Measurements from ENCODE around the gene SH3PXD2A.

Gene SH3PXD2A, protein sequence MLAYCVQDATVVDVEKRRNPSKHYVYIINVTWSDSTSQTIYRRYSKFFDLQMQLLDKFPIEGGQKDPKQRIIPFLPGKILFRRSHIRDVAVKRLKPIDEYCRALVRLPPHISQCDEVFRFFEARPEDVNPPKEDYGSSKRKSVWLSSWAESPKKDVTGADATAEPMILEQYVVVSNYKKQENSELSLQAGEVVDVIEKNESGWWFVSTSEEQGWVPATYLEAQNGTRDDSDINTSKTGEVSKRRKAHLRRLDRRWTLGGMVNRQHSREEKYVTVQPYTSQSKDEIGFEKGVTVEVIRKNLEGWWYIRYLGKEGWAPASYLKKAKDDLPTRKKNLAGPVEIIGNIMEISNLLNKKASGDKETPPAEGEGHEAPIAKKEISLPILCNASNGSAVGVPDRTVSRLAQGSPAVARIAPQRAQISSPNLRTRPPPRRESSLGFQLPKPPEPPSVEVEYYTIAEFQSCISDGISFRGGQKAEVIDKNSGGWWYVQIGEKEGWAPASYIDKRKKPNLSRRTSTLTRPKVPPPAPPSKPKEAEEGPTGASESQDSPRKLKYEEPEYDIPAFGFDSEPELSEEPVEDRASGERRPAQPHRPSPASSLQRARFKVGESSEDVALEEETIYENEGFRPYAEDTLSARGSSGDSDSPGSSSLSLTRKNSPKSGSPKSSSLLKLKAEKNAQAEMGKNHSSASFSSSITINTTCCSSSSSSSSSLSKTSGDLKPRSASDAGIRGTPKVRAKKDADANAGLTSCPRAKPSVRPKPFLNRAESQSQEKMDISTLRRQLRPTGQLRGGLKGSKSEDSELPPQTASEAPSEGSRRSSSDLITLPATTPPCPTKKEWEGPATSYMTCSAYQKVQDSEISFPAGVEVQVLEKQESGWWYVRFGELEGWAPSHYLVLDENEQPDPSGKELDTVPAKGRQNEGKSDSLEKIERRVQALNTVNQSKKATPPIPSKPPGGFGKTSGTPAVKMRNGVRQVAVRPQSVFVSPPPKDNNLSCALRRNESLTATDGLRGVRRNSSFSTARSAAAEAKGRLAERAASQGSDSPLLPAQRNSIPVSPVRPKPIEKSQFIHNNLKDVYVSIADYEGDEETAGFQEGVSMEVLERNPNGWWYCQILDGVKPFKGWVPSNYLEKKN

DNA sequence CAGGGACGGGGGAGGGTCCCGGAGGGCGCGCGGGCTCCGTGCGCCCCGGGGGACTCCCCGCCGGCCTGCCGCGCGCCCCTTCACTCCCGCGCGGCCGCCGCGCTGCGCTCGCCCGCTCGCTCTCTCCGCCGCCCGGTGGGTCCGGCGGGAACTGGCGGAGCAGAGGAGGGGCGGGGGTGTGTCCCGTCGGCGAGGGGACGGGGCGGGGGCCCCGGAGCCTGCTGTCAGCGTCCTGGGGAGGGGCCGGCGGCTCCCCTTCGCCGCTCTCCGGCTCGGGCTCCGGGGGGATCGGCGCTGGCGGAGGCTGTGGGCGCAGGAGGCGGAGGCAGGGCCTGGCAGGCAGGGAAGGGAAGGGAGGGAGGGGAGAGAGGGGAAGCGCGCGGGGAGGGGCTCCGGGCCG, at the start of gene SH3PXD2A:
Gene SH3PXD2A (minus strand): TSS at position 153 of the 400 bp plus-strand sequence. CDS start 310 bp downstream, outside the sequence.
- DNase-seq, result peak; percentile 32

DNA sequence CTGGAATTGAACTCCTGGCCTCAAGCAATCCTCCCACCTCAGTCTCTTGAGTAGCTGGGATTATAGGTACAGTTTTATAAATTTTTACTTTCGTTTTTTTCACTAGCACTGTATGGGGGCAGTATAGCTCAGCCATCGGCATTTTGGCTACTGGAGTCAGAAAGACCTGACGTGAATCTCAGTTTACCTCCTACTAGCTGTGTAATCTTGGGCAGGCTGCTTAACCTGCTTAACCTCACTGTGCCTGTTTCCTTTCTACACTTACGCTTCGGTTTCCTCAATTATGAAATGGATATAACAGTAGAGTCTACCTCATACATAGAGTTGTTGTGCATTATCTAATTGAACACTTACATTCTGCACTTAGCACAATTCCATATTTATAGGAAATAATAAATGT, 45.9 kb upstream of the SH3PXD2A start:
- DNase-seq, result no peak

DNA sequence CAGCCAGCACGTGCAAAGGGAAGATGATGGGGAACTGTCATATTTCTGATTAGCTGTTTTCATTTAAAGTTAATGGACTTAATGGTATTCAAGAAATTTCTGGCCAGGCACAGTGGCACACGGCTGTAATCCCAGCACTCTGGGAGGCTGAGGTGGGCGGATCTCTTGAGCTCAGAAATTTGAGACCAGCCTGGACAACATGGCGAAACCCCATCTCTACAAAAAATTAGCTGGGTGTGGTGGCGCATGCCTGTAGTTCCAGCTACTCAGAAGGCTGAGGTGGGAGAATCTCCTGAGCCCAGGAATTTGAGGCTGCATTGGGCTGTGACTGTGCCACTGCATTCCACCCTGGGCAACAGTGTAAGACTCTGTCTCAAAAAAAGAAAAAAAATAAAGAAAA, 43.9 kb upstream of the SH3PXD2A start:
- DNase-seq, result no peak

DNA sequence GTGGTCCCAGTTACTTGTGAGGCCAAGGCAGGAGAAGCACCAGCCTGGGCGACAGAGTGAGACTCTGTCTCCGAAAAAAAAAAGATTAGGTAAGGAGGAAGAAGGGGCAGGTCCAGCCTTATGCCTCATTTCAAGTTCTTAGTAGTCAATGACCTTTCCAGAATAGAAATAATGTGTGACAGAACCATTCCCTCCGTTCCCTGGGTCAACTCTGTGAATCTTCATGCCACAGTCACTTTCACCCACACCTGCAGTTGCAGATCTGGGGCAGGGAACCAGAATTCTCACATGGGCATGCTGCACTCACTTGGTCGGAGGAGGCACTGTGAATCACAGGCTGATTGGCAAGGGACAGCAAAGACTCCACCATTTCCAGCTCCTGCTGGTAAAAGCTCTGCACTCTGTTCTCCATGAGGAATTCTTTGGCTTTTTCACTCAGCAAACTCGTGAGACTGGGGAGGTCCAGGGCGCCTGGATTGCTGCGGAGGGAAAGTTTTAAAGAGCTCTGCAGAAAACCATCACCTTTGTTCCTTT, 41.9 kb upstream of the SH3PXD2A start:
- no peak for DNase-seq

DNA sequence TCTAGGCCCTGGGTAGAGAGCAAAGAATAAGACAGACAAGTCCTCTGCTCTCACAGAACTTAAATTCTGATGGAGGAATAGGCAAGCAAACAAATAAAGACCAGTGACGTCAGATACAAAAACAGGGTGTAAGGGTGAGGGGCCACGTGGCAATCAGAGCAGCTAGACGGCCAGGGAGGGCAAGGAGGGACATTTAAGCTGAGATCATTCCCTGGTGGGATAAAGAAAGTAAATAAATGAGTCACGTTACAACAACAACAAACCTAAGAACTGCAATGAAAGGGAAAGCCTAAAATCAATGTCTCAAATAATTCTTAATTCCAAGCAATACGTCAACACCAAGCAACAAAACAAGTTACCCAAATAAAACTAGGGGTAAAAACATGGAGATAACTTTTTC, 40.8 kb upstream of the SH3PXD2A start:
- DNase-seq, result no peak

DNA sequence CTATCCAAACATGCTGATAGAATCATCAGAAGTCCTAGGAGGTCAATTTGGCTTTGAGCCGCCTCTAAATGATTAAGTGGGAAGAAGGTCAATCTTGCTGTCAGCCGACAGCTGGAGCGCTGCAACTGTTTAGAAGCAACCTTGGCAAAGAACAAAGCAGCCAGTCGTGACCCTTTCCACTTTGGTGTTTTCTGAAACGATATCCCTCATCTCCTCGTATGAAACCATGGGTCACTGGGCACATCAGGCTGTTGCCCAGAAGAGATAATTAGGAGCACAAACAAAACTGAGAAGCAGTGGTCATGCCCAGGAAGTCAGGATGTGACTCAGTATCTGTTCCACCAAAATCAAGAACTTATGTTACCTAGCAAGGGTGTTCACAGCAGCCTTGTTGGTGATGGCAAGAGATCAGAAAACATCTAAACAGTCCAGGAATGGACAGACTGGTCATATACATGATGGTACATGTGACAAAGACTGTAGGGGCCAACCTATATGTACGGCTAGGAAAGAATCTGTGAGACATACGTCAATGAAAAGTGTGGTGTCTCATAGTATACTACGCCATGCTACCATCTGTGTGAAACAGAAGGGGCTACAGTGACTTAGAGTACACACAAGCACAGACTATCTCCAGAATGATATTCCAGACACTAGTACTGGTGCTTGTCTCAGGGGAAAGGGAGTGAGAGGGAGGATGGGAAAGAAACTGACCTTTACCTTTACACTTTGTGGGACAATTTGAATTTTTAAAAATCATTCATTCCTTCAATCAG, 40.2 kb upstream of the SH3PXD2A start:
- DNase-seq, result no peak

DNA sequence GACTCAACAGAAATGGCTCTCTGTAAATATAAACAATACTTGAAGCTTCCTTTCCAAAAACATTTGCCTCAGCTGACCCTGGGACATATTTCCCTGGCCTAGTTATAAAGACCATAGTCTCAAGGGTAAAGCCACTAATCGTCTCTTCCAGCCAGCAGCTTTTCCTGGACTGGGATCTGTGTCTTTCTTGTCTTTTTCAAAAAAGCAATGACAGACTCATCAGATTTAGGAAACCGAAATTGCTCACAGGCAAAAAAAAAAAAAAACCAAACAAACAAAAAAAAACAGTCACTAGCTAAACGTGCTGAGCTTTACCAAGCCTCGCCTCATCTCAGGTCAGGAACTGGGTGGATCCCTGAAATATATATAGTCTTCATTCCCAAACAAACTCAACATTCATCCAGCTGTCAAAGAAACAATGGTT, 39.1 kb upstream of the SH3PXD2A start:
- no peak for DNase-seq

DNA sequence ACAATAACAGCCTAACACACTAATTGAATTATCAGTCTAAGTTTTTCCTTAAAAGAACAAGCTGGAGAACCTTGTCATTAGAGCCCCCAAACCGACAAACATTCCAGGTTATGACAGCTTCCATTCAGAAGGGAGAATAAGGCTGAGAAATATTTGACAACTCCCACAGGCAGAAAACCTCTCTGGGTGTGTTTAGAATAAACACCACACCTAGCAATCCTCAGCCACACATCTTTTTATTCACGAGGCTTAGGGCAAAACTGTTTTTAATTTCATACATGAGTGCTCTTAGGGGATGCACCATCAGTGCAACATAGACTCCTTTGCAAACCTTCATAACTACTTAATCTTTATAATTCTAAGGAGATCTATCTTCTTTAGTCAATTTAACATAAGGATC, 38.4 kb upstream of the SH3PXD2A start:
- DNase-seq, result no peak

DNA sequence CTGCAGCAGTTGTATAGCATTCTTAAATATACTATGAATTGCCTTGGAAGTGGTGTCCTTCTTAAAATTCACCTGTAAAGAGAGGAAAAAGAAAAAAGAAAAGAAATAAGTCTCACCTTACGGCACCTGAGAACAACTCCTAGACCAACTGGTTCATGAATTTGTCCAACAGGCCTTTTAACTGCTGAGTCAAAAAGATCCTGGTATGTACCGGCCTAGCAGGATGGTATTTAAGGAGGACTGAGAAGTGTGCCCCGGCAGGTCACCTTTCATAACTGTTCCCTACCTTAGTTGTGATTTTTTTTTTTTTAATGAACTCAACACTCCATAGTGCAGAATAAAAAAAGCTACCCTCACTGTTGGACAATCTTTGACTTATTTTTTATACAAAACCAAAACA, 36.8 kb upstream of the SH3PXD2A start:
- DNase-seq, result no peak

DNA sequence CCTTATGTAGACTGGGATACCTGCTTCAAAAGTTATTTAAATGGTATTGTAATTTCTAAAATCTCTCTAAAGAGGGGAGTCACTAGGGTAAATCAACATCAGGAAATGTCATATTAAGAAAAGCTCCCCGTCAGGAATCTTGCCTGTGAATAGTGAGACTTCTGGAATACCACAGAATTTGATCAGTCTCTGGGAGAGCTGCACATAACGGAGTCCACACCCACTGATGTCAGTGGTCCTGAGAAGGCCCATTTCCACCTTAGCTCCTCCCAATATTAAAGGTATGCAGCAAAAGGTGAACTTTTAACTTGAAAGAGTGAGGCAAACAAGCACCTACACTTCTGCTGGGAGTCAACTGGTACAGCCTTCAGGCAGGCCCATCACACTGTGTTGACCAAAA, 35.3 kb upstream of the SH3PXD2A start:
- no peak for DNase-seq

DNA sequence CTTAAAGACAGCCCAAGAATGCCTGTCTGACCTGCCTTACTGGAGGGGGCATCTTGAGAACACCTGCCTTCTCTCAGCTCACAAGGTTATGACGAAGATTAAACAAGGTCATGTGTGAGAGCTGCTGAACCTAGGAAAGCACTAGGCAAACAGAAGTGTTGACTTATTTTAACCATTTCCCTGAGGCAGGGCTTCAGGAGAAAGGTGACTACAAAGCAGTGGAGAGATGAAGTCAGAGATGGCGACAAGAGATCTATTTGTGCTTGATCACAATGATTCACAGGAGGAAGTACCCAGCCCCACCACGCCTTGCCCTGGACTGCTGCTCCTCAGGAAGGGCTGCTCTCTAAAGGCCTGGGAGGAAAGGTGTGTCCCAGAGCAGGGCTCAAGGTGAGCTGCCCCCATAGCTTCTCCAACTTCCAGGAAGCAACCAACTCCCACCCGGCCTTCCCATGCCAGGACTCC, 34.9 kb upstream of the SH3PXD2A start:
- DNase-seq, result no peak

DNA sequence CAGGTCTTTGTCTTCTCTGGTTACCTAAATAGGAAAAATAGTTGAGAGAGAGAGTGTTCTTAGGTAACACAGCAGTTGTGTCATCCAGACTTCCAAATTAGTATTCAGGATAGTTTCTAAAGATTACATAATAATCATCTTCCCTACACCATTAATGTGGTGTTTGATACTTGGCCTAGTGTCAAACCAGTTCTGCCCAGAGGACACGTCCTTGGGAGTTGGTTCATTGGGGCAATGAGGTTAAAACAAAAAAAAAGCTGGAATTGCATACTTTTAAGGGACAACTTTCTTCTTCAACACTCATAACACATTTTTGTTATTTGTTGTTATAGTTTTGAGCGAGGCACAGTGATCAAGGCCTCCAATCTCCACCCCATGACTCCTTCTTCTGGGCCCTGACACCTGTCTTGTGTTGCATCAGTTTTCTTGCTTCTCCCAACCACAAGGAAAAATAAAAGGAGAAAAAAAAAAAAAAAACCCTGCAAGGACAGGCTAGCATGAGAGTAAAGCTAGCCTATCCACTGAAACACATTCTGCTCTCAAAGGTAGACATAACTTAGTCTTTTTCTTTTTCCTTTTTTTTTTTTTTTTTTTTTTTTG, 33.8 kb upstream of the SH3PXD2A start:
- DNase-seq, result no peak

DNA sequence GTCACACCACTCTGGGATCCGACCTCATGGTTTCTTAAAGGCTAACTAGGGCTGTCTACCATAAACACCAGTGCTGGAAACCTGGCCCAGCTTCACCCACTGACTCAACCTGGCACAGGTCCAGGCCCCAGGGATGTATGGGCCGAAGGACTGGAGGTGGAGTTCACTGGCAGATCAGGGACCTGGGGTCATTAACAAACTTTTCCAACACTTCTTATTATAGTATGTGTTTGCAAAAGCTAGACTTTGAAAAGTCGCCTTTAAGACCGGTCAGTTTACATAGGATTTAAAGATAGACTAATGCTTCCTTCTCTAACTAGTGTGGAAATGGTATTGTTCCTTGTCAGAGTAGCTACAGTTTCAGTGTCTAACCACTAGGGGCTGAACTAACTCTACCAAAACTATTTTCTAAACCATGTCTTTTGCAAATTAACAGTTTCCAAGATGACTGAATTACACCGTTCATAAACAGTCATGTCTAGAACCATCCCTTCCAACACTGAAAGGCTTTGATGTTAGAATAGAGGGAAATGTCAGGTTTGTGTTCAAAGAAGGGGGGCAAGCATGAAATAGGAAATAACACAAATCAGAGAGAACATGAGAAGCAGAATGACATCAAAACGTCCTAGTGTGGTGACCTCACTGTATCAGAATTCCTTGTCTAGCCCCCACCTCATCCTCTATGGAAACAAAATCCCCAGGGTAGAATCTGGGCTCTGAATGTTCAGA, 32.9 kb upstream of the SH3PXD2A start:
- no peak for DNase-seq

DNA sequence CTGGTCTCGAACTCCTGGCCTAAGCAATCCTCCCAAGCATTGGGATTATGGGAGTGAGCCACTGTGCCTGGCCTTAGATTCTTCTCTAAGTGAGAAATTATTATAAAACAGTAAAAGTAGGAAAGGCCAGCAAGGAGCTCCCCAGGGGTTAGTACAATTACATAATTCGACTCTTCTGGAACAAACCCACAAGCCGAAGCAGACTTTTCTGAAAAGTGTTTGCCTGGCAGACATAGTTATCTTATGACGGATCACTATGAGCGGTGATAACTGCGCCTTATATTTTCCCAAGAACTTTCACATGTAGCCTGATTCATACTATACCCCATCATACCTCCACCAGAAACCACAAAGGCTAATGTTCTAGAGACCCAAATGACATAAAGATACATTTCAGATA, 30.2 kb upstream of the SH3PXD2A start:
- no peak for DNase-seq

DNA sequence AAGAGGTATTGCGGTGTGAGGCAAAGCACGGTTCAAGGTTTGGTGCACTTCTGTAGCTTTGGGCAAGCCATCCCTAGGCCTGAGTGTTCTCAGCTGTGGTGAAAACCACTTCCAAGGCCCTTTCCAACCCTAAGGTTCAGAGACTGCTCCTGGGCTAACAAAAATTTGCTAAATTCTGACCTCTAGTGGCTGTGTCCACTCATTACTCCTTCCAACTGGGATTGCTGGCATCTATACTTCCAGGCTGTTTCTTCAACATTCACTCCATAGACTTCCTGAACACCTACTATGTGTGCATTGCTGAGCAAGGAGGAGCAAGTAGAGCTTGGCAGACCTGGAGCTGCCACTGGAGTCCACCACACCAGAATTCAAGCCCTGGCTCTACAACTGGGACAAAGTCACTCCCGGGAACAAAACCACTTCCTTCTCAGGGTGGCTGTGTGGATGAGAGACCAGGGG, 29.3 kb upstream of the SH3PXD2A start:
- no peak for DNase-seq

DNA sequence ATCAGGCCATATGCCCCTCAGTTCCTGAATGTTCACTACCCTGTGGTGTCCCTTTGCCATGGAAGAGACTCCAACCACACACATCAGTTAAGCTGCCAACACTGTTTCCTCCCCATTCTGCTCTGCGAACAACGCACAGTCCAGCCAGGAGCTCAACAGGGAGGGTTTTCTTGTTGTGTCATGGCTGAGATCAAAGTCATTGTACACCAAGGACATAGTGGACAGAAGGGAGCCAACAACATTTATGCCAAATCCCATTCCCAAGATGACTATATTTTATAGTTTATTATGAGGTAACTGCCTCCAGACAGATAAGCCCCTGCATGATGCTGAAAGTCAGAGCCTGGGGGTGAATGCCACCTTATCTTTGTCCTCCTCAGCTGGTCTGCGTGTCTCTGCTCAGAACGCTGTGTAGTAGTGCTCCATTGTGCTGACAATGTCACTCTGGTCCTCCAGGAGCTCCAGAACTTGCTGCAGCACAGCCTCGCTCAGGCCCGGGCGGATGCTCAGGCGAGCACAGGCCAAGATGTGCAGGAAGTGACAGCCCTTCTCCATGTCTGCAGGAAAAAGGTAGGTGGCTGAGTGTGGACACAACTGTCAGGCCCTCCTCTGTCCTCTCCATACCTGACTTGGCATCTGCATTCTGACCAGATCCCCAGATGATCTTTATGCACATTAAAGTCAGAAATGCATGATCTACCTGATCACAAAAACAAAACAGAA, 27.1 kb upstream of the SH3PXD2A start:
- no peak for DNase-seq

DNA sequence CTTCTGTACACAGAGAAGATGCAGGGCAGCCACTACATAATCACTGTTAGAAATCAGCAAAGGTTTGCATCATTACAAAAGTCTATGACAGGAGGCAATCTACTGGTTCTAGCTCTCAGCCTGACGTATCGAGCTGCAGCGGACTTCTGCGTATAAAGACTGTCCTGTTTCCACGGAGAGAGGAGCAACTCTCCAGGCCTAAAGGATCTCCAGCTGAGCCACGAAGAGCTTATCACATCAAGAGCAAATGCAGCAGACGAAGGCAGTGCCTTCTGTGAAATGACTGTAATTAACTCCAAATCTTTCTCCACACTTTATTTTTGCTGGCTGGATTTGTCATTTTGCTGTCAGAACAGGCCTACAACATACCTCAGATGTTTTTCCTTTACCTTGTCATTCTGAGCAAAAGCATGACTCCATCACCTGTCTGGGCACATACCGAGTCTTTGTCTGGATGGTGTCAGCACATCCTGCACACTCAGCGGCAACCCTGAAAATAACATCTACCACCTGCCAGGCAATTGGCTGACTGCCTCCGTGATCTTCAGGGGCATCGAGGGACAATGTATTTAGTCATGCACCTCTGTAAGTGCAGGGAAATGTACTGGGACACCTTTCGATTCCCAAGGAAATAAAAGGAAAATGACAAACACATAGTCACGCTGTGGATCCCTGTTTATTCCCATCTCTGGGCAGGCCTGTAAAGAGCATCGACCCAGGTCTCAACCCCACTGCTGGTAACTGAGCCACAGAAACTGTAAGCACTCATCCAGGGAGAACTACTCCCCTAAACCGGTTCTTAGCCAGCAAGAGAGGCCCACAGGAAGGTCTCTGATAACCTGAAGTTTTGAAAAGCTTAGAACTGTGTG, 26.3 kb upstream of the SH3PXD2A start:
- DNase-seq, result no peak

DNA sequence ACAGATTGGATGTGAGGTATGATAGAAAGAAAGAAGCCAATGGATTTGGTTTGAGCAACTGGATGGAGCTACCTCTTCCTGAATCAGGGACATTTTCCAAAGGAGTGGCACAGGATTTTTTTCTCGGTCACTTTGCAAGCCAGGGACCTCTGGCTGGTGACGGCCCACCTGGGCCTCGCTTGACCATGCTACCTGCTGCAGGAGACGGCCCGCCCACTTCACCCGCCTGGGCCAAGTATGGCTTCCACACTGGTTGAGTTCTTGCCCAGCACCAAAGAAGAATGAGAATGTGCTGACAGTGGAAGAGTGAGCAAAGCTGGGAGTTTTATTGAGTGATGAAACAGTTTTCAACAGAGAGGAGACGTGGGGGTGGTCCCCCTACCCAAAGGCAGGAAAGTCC, 24.5 kb upstream of the SH3PXD2A start:
- no peak for DNase-seq

DNA sequence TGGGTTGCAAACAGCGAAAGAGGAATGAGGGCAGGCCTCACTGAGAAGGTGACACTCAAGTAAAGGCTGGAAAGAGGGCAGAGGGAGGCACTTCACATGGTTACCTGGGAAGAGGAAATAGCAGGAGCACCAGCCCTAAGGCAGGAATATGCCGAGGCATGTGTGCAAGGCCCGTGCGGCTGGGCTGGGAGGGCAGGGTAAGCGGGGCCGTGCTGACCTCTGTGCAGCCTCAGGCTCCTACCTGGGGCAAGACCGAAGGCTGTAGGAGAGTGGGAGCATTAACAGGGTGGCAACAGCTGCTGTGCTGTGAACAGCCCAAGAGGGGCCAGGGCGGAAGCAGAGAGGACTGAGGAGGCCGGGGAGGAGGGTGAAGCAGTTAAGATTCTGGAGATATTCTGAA, 24.0 kb upstream of the SH3PXD2A start:
- DNase-seq, result no peak
